Endothelial cell (in vitro differentiated cells): ENCODE data around the gene RAC2. TPM values are rescaled to one million over a fixed set of nuclear protein-coding genes. Genes with fewer than 3 reads are reported as not detected.

Source experiments
- DNase-seq: peaks from one replicate; pipeline ENCODE4 v3.0.0; 2021; ENCODE audit warnings: low spot score
- H3K27ac Mint-ChIP-seq: one replicate; pipeline ENCODE4 v1.8.0; 2021; ENCODE audit warnings: mixed read lengths, inconsistent platforms; ENCODE audit not compliant: unreplicated experiment
- H3K27me3 Mint-ChIP-seq: one replicate; pipeline ENCODE4 v1.8.0; 2021; ENCODE audit warnings: mild to moderate bottlenecking, moderate library complexity, mixed read lengths, inconsistent platforms; ENCODE audit not compliant: unreplicated experiment
- H3K36me3 Mint-ChIP-seq: one replicate; pipeline ENCODE4 v1.8.0; 2021; ENCODE audit warnings: mild to moderate bottlenecking, low read depth, mixed read lengths, inconsistent platforms; ENCODE audit not compliant: unreplicated experiment
- H3K4me1 Mint-ChIP-seq: one replicate; pipeline ENCODE4 v1.8.0; 2021; ENCODE audit warnings: mild to moderate bottlenecking, mixed read lengths, inconsistent platforms; ENCODE audit not compliant: unreplicated experiment
- H3K4me3 Mint-ChIP-seq: one replicate; pipeline ENCODE4 v1.8.0; 2021; ENCODE audit warnings: mild to moderate bottlenecking, mixed read lengths, inconsistent platforms; ENCODE audit not compliant: unreplicated experiment
- H3K9me3 Mint-ChIP-seq: one replicate; pipeline ENCODE4 v1.8.0; 2021; ENCODE audit warnings: mixed read lengths, inconsistent platforms; ENCODE audit not compliant: unreplicated experiment
- CTCF ChIP-seq: fragments of 200-600 bp; sonication (generic); IDR thresholded peaks from one replicate; pipeline ENCODE4 v1.5.0; 2021; ENCODE audit warnings: antibody characterized with exemption; ENCODE audit not compliant: unreplicated experiment
- long read RNA-seq: library from polyadenylated mRNA; unstranded; transcript quantifications from one replicate; pipeline ENCODE4 v2.0.0, GENCODE V29; 2020; ENCODE audit not compliant: unreplicated experiment
- total RNA-seq: library from RNA; stranded (reverse); fragmentation: NEBNext Ultra II Directional; extraction: Animal tissue kit (Norgen Biotek cat#: 25700); gene quantifications from one replicate; pipeline ENCODE4 v1.2.1, GENCODE V29; 2021; ENCODE audit not compliant: unreplicated experiment

RAC2 gene
- total RNA-seq: 16.6 TPM
- long read RNA-seq, transcript RAC2-201 (7 exons, 1,482 nt): major isoform, 9 of 10 reads
- long read RNA-seq, partial matches to known transcripts: 0 of 10 reads
- long read RNA-seq, other reads (novel, unspliced or antisense): 1 of 10 reads

- peak within 1 kb of the TSS; percentile 52 for H3K27ac Mint-ChIP-seq
Observed at GRCh38 chr22:37244114-37244921, at the start of gene RAC2. Gene RAC2 (minus strand): TSS chr22:37244269. CDS start chr22:37244148, 121 bp downstream.

GRCh38 chr22:37293172-37293571 lies 49.1 kb upstream of the RAC2 start:
- H3K9me3 Mint-ChIP-seq: no peaks in the 10 kb centered on the region
- H3K4me3 Mint-ChIP-seq: no peak overlapping the region
- H3K4me1 Mint-ChIP-seq: peaks cover under 1% of the 10 kb centered on the region
- H3K27me3 Mint-ChIP-seq: peaks cover 8% of the 10 kb centered on the region
- no peak overlapping the region for H3K27ac Mint-ChIP-seq
- DNase-seq: no peak
- TF ChIP-seq CTCF: no peak
- peaks cover under 1% of the 10 kb centered on the region for H3K36me3 Mint-ChIP-seq

More at GRCh38 chr22:37244114-37244921, at the start of gene RAC2:
- Mint-ChIP-seq H3K27me3 (peaks cover 2% of the 10 kb centered on the region), H3K4me1 (peaks cover 12% of the 10 kb centered on the region), H3K9me3 (no peaks in the 10 kb centered on the region), H3K36me3 (no peaks in the 10 kb centered on the region), H3K4me3 (no peak within 1 kb of the TSS)
- TF ChIP-seq CTCF: no peak
- peak; percentile 43 for DNase-seq

- Mint-ChIP-seq H3K27me3 (peaks cover 4% of the 10 kb centered on the region), H3K36me3 (no peaks in the 10 kb centered on the region), H3K4me1 (no peaks in the 10 kb centered on the region), H3K4me3 (no peak overlapping the region), H3K27ac (no peak overlapping the region), H3K9me3 (no peaks in the 10 kb centered on the region)
- no peak for TF ChIP-seq CTCF
- no peak for DNase-seq
Observed at GRCh38 chr22:37292641-37293040, 48.6 kb upstream of the RAC2 start.

- Mint-ChIP-seq H3K4me3 (no peak overlapping the region), H3K4me1 (no peaks in the 10 kb centered on the region), H3K27me3 (peaks cover 8% of the 10 kb centered on the region), H3K27ac (no peak overlapping the region), H3K36me3 (no peaks in the 10 kb centered on the region), H3K9me3 (no peaks in the 10 kb centered on the region)
- TF ChIP-seq CTCF: no peak
- DNase-seq: no peak
Observed at GRCh38 chr22:37291559-37292298, 47.7 kb upstream of the RAC2 start.
